ENCODE results near the gene YBEY. TPM values are rescaled to one million over a fixed set of nuclear protein-coding genes. Genes with fewer than 3 reads are reported as not detected.

Gene YBEY
- total RNA-seq, 6 donors from 2014 or later, result 7.7 to 26.2 (median 10.8) TPM

DNA sequence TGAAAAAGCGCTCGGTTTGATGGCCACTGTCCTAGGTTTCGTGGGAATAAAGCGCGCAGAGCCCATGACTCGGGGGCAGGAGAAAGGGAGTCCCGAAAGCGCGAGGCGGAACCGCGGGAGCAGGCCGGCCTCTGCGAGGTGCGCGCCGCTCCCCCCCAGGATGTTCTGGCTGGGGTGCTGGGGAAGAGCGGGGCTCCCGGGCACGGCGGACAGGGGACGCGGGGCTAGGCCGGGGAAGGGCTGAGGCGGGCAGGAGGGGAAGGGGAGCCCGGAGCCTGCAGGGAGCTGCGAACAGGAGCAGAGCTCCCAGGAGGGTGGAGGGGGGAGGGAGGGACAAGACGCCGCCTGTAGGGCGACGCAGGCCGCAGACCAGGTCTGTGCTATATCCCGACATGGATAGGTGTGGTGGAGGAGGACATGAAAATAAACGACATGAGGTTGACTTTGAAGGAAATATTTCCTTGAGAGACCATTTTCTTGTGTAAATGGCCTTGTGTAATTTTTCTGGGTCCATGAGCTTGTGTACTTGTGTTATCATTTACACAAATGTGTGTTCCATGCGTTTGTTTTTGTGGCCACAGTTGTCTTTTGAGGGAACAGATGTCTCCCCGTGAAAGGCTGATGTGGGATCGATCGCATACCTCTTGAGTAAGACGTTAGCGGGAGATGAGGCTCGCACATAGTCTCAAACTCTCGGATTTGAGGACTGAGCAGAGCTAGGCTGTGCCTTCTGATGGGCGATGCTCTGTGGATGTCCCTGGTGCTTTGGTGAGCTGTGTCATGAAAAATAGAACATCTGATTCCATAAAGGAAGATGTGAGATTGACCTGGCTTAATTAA, 39.2 kb downstream of the YBEY start:
- TF ChIP-seq, protein P1, sequence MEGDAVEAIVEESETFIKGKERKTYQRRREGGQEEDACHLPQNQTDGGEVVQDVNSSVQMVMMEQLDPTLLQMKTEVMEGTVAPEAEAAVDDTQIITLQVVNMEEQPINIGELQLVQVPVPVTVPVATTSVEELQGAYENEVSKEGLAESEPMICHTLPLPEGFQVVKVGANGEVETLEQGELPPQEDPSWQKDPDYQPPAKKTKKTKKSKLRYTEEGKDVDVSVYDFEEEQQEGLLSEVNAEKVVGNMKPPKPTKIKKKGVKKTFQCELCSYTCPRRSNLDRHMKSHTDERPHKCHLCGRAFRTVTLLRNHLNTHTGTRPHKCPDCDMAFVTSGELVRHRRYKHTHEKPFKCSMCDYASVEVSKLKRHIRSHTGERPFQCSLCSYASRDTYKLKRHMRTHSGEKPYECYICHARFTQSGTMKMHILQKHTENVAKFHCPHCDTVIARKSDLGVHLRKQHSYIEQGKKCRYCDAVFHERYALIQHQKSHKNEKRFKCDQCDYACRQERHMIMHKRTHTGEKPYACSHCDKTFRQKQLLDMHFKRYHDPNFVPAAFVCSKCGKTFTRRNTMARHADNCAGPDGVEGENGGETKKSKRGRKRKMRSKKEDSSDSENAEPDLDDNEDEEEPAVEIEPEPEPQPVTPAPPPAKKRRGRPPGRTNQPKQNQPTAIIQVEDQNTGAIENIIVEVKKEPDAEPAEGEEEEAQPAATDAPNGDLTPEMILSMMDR (IDR thresholded peaks at IDR 0.05), result peak in 2 of 6 experiments; percentile 11 to 22
- TF ChIP-seq EP300 (IDR thresholded peaks at IDR 0.05), result no peak
- no peak for TF ChIP-seq POLR2A (IDR thresholded peaks at IDR 0.05)
- TF ChIP-seq POLR2AphosphoS5 (IDR thresholded peaks at IDR 0.05), result no peak
- DNase-seq (peak; percentile 49 to 90), ATAC-seq (ENCODE audit: low FRiP score in 2 of 2) (peak in 1 of 2 donors; percentile 20)
- H3K9me3 ChIP-seq, result no peaks in the 10 kb centered on the region
- H3K27me3 ChIP-seq, result no peaks in the 10 kb centered on the region
- WGBS, 2 donors, result 12 to 14% methylated on average over 40 to 43 of the region's 43 CpGs
- H3K36me3 ChIP-seq, result peaks cover 0 to 23% (median 8%) of the 10 kb centered on the region in 4 donors
- peaks cover 23 to 36% (median 28%) of the 10 kb centered on the region in 4 donors for H3K4me1 ChIP-seq
- peak overlapping the region; percentile 77 to 100 (median 84) for H3K4me3 ChIP-seq
- peak overlapping the region; percentile 95 to 98 (median 96) for H3K27ac ChIP-seq

DNA sequence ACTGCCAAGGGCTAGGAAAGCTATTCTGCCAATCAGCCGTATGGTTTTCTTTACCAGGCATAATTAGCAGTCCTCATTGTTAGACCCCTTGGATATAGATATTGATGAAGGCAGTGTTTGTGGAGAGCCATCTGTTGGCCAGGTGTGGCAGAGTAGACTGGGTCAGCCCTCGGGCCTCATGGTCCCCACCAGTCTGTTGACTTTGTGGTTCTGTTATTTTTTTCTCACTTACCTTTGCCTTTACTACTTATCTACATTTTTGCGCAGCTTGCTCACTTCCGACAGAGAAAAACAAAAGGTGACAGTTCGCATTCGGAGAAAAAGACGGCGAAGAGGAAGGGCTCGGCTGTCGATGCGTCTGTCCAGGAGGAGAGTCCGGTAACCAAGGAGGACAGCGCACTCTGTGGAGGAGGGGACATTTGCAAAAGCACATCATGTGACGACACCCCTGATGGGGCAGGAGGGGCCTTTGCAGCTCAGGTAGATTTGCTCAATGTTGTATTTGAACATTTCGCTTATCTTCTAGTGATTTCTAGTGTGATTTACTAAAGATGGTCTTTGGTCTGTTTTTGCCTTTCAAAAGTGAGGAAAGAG, 40.1 kb downstream of the YBEY start:
- H3K9me3 ChIP-seq, result no peaks in the 10 kb centered on the region

DNA sequence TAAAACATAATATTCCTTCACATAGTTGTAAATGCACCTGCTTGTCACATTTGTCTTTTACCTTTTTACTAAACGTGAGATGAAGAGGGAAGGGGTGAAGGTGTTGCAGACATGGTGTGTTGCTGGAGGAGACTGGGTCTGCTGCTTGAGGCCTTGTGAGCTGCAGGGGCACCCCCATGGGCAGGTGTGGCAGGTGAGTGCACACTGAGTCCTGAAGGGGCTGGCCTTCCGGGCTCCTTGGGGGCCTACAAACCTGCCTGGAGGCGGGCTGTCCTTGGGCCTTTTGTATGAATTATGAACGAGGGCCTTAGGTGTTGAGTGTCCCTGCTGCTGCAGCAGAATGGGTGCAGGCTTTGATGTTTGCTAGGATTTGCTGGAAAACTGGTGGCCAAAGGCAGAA, 41.6 kb downstream of the YBEY start:
- WGBS, 2 donors, result 89 to 95% methylated on average over 4 of the region's 4 CpGs

More for the DNA sequence above, 40.1 kb downstream of the YBEY start:
- ATAC-seq (ENCODE audit: low FRiP score in 2 of 2), result no peak
- no peak for DNase-seq
- Histone ChIP-seq H3K4me3 (no peak overlapping the region), H3K27ac (no peak overlapping the region), H3K36me3 (peaks cover 0 to 26% (median 8%) of the 10 kb centered on the region in 4 donors), H3K27me3 (no peaks in the 10 kb centered on the region), H3K4me1 (peaks cover 20 to 32% (median 27%) of the 10 kb centered on the region in 4 donors)
- WGBS, 2 donors, result 94 to 95% methylated on average over 15 of the region's 15 CpGs
- TF ChIP-seq POLR2AphosphoS5 (IDR thresholded peaks at IDR 0.05) (no peak), EP300 (IDR thresholded peaks at IDR 0.05) (no peak), POLR2A (IDR thresholded peaks at IDR 0.05) (no peak)
- TF ChIP-seq, protein P1 (IDR thresholded peaks at IDR 0.05), result no peak

DNA sequence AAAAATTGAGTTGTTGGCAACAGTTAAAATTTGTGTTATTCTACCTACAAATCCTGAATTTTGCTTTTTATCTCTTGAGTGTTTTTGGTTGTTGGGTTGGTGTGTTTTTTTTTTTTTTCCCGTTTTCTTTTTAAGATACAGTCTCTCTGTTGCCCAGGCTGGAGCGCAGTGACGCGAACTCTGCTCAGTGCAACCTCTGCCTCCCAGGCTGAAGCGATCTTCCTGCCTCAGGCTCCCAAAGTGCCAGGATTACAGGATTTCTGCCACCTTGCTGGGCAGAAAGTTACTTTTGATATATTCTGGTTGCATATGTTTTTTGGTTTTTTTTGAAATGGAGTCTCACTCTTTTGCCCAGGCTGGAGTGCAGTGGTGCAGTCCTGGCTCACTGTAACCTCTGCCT, 42.0 kb downstream of the YBEY start:
- DNase-seq (no peak), ATAC-seq (ENCODE audit: low FRiP score in 2 of 2) (no peak)
- WGBS, 2 donors, result 77 to 87% methylated on average over 5 of the region's 5 CpGs
- Histone ChIP-seq H3K4me1 (peaks cover 7 to 14% (median 11%) of the 10 kb centered on the region in 4 donors), H3K27ac (no peak overlapping the region), H3K9me3 (no peaks in the 10 kb centered on the region), H3K27me3 (no peaks in the 10 kb centered on the region), H3K36me3 (peaks cover 0 to 38% (median 8%) of the 10 kb centered on the region in 4 donors), H3K4me3 (no peak overlapping the region)
- TF ChIP-seq POLR2A (IDR thresholded peaks at IDR 0.05), result no peak
- no peak for TF ChIP-seq EP300 (IDR thresholded peaks at IDR 0.05)
- TF ChIP-seq POLR2AphosphoS5 (IDR thresholded peaks at IDR 0.05), result no peak
- TF ChIP-seq, protein P1 (IDR thresholded peaks at IDR 0.05), result no peak

More for the DNA sequence above, 41.6 kb downstream of the YBEY start:
- TF ChIP-seq EP300 (IDR thresholded peaks at IDR 0.05) (no peak), POLR2AphosphoS5 (IDR thresholded peaks at IDR 0.05) (no peak), POLR2A (IDR thresholded peaks at IDR 0.05) (no peak)
- TF ChIP-seq, protein P1 (IDR thresholded peaks at IDR 0.05), result no peak
- Histone ChIP-seq H3K4me3 (no peak overlapping the region), H3K36me3 (peaks cover 0 to 37% (median 8%) of the 10 kb centered on the region in 4 donors), H3K27me3 (no peaks in the 10 kb centered on the region), H3K4me1 (peaks cover 11 to 19% (median 16%) of the 10 kb centered on the region in 4 donors), H3K9me3 (no peaks in the 10 kb centered on the region), H3K27ac (no peak overlapping the region)
- DNase-seq (no peak), ATAC-seq (ENCODE audit: low FRiP score in 2 of 2) (no peak)

Data from upper lobe of left lung (tissue), 6 donors.